ENCODE data around the gene MAGED2.

MAGED2 gene

GRCh38 chrX:54785901-54786300 lies 21.6 kb upstream of the MAGED2 start:
- TF ChIP-seq RAD21 (IDR thresholded peaks at IDR 0.05; ENCODE audit: low read depth), result peak; percentile 26; the same call in 1 of the 2 replicates
- no peak for TF ChIP-seq ZBTB7A (IDR thresholded peaks at IDR 0.05; ENCODE audit: low read depth)

- TF ChIP-seq RAD21 (IDR thresholded peaks at IDR 0.05; ENCODE audit: low read depth), result peak; percentile 51; the same call in 1 of the 2 replicates
- no peak for TF ChIP-seq NFIC (IDR thresholded peaks at IDR 0.05)
- no peak for TF ChIP-seq ZBTB7A (IDR thresholded peaks at IDR 0.05; ENCODE audit: low read depth)
Observed at GRCh38 chrX:54786967-54787366, 20.6 kb upstream of the MAGED2 start.

- TF ChIP-seq NFIC (IDR thresholded peaks at IDR 0.05) (no peak), TAF1 (IDR thresholded peaks at IDR 0.05; ENCODE audit: low read depth) (no peak), MAX (IDR thresholded peaks at IDR 0.05) (no peak), REST (IDR thresholded peaks at IDR 0.05; ENCODE audit: low read depth) (no peak), CREB1 (IDR thresholded peaks at IDR 0.05; ENCODE audit: low read depth) (no peak), EP300 (IDR thresholded peaks at IDR 0.05; ENCODE audit: borderline replicate concordance) (no peak), CEBPB (IDR thresholded peaks at IDR 0.05) (no peak), TEAD4 (IDR thresholded peaks at IDR 0.05) (no peak), USF1 (IDR thresholded peaks at IDR 0.05) (no peak), ZBTB7A (IDR thresholded peaks at IDR 0.05; ENCODE audit: low read depth) (no peak), FOXM1 (IDR thresholded peaks at IDR 0.05; ENCODE audit: borderline replicate concordance, low read depth) (no peak), TCF12 (IDR thresholded peaks at IDR 0.05; ENCODE audit: low read depth) (no peak), RAD21 (IDR thresholded peaks at IDR 0.05; ENCODE audit: low read depth) (no peak)
Observed at GRCh38 chrX:54788446-54788845, 19.1 kb upstream of the MAGED2 start.

- TF ChIP-seq CEBPB (IDR thresholded peaks at IDR 0.05) (no peak), TAF1 (IDR thresholded peaks at IDR 0.05; ENCODE audit: low read depth) (no peak), CREB1 (IDR thresholded peaks at IDR 0.05; ENCODE audit: low read depth) (no peak)
Observed at GRCh38 chrX:54794028-54794427, 13.5 kb upstream of the MAGED2 start.

GRCh38 chrX:54794795-54795194 lies 12.8 kb upstream of the MAGED2 start:
- TF ChIP-seq ZBTB7A (IDR thresholded peaks at IDR 0.05; ENCODE audit: low read depth), result no peak
- no peak for TF ChIP-seq TCF12 (IDR thresholded peaks at IDR 0.05; ENCODE audit: low read depth)
- TF ChIP-seq MAX (IDR thresholded peaks at IDR 0.05), result no peak
- no peak for TF ChIP-seq USF1 (IDR thresholded peaks at IDR 0.05)
- TF ChIP-seq CREB1 (IDR thresholded peaks at IDR 0.05; ENCODE audit: low read depth), result no peak
- TF ChIP-seq CEBPB (IDR thresholded peaks at IDR 0.05), result no peak
- no peak for TF ChIP-seq TEAD4 (IDR thresholded peaks at IDR 0.05)
- no peak for TF ChIP-seq EP300 (IDR thresholded peaks at IDR 0.05; ENCODE audit: borderline replicate concordance)
- no peak for TF ChIP-seq TAF1 (IDR thresholded peaks at IDR 0.05; ENCODE audit: low read depth)
- TF ChIP-seq YY1 (IDR thresholded peaks at IDR 0.05; ENCODE audit: low read depth), result no peak
- TF ChIP-seq REST (IDR thresholded peaks at IDR 0.05; ENCODE audit: low read depth), result no peak

GRCh38 chrX:54798137-54798536 lies 9.4 kb upstream of the MAGED2 start, which contains the start of gene ITIH6:
Gene ITIH6, minus strand, starts transcription at chrX:54798255. Its CDS starts 45 bp downstream, at chrX:54798210.
- TF ChIP-seq USF1 (IDR thresholded peaks at IDR 0.05) (no peak), EGR1 (IDR thresholded peaks at IDR 0.05) (no peak), TCF12 (IDR thresholded peaks at IDR 0.05; ENCODE audit: low read depth) (no peak), YY1 (IDR thresholded peaks at IDR 0.05; ENCODE audit: low read depth) (no peak), MAX (IDR thresholded peaks at IDR 0.05) (no peak), ZBTB7A (IDR thresholded peaks at IDR 0.05; ENCODE audit: low read depth) (no peak), CEBPB (IDR thresholded peaks at IDR 0.05) (no peak), TAF1 (IDR thresholded peaks at IDR 0.05; ENCODE audit: low read depth) (no peak), CREB1 (IDR thresholded peaks at IDR 0.05; ENCODE audit: low read depth) (no peak), TEAD4 (IDR thresholded peaks at IDR 0.05) (no peak), NFIC (IDR thresholded peaks at IDR 0.05) (no peak), FOXM1 (IDR thresholded peaks at IDR 0.05; ENCODE audit: borderline replicate concordance, low read depth) (no peak), REST (IDR thresholded peaks at IDR 0.05; ENCODE audit: low read depth) (no peak), EP300 (IDR thresholded peaks at IDR 0.05; ENCODE audit: borderline replicate concordance) (no peak), RAD21 (IDR thresholded peaks at IDR 0.05; ENCODE audit: low read depth) (no peak)
